ENCODE measurements around the gene SERPINB12.

SERPINB12 gene

DNA sequence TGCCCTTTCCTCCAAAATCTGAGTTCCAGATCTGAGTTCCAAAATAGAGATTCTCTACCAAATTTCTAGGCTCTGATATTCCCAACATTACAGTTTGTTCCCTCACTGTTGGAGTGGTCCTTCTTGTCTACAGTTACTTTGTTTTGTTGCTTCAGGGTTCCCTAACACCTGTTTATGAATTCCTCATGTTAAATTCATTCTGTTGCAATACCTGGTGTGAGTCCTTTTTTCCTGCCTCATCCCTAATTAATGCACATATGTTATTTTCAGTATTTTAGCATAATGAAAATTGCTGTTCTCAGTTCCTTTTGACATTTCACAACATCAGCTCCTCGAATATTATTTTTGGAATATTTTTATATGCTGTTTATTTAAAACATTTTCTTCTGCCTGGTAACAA is 61.2 kb downstream of the SERPINB12 start:
- no peak for DNase-seq (ENCODE audit: low read depth in 2 of 2)

DNA sequence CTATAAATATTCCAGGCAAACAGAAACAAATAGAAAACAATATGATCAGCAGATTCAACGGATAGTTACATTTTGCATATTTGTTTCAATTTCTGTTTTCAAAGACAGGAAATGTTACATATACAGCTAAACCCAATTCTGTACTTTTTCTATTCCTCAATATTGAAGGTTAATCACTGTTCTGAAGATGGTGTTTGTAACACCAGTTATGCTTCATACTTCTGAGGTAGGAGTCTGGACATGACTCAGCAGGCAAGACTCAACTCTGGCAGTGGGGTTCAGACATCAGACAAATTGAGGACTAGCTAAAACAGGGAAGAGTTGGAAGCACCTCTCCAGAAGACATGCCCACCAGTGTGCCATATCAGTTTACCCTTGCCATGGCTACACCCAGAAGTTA is 61.6 kb downstream of the SERPINB12 start:
- DNase-seq (ENCODE audit: low read depth in 2 of 2), result no peak

DNA sequence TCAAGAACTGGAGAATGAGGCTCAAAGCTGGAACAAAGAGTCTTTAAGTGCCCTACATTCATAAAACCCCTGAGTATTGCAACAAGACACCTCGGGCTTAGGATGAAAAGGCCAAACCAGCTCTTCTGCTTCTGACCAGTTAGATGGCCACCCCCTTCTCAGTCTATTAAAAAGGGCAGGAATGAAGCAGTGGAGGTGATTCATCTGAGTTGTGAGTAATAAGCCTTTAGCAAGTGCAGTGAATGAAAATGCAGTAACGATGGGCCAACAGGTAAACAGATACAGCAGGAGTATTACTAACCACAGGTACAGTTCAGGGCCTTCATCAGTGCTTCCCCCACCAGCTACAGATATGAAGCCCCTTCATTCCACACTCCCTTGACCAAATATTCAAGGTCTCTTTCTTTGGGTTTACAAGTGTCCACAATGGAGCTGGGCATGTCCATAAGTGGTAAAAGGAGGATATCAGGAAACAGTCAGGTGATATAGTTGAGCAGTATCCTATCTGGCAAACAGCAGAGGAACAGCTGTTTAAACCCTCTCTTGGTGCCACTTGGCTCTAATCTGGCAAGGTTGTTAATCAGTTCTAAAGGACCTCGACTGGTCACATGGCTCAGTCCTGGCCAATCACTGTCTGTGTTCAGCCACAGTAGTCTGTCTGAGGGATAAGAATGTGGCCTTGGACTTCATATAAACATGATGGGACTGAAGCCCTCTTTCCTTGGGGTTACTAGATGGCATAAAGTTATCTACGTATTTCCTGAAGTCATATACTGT is 62.8 kb downstream of the SERPINB12 start:
- DNase-seq (ENCODE audit: low read depth in 2 of 2), result no peak

DNA sequence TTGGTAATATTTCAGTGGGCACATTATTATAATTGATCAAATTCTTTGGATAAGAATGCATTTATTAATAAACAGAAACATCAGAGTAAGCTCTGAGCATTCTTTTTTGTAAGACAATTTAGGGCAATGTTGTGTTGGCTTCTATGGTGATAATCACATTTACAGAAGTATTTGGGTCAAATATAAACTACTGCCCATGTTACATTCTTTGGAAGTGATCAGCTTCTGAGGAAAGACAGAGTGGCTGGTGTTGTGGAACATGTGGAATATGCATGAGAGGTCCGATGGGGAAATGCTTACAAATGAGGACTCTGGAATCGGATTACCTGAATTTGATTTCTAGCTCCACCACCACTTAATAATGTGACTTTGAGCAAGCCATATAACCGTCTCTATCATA is 64.4 kb downstream of the SERPINB12 start:
- DNase-seq (ENCODE audit: low read depth in 2 of 2), result no peak

GRCh38 chr18:63613420-63613819 is 71.3 kb downstream of the SERPINB12 start:
- no peak for DNase-seq (ENCODE audit: low read depth in 2 of 2)

DNA sequence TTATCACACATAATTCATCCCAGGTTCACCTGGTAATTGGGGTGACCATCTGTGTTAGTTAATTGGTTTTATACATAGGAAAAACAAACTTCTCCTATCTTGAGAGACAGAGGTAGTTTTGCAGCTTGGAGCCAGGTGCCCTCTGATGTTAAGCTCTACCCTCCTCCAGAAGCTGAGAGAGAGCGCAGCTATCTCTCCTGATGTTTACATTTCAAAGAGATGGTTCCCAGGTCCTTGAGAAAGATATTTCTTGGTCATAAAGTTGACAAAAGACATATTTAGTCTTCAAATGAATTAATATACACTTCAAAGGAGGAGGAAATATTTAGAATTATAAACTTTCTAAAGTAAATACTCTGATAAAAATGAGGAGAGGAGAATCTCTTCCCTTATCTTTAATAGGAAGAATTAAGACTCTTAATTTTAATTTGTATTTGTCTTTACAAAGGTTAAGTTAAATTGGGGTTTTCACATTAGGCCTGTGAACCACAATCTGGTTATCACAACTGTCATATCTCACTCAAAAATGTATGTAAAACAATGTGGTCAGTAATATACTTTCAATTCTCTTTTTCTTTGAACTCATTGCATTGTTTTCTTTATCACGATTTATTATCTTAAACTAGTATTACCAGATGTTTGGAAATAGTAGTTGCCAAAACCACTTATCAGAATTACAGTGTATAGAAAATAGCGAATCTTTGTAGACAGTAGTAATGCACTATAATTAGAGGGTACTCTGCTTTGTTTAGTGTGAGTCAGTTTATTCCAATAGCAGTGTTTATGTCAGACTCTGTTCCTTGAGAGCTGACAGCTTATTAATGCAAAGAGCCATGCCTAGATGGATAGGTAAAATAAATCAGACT is 75.1 kb downstream of the SERPINB12 start:
- DNase-seq (ENCODE audit: low read depth in 2 of 2), result no peak

DNA sequence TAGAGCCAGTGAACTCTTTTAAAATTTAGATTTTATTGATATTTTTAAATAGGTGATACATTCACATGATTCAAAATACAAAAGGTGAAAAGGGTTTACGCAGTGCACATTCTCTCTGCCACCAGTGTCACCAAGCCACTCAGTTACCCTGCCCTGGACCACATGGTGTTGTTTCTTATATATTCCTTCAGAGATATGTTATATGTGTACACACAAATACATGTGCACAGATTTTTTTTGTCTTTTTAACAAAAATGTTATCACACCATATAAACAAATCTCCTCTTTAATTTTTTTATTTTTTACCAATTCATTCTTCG is 75.7 kb downstream of the SERPINB12 start:
- no peak for DNase-seq (ENCODE audit: low read depth in 2 of 2)

Measured in stimulated activated CD4-positive, alpha-beta T cell treated with anti-CD3 and anti-CD28 coated beads, Interleukin-4, amount 100 ng/mL, for 48 hours (primary cell).